A549 treated with CORT108297 at 1 μM for 4 hours (cell line): ENCODE data around the gene ESRRA. TPM values are rescaled to one million over a fixed set of nuclear protein-coding genes. Genes with fewer than 3 reads are reported as not detected.

Experiments used
- total RNA-seq: library from RNA; stranded (reverse); fragments of 200-300 nt; extraction: Qiagen RNA extraction; gene quantifications from 5 replicates; pipeline ENCODE4 v1.2.3, GENCODE V29; 2022

Gene ESRRA
- total RNA-seq: 38.9 to 67.0 TPM (median 66.2 TPM) in 5 replicates

GRCh38 chr11:64305075-64305690 is at the start of gene ESRRA:
TSS of gene ESRRA (plus strand) at chr11:64305524. CDS start at chr11:64307180, 1,656 bp downstream.

GRCh38 chr11:64284048-64284961 is 21.0 kb upstream of the ESRRA start, which contains the start of gene BAD:
TSS of gene BAD (minus strand) at chr11:64284665. CDS start at chr11:64284368, 297 bp downstream.

GRCh38 chr11:64284962-64285884 is 20.1 kb upstream of the ESRRA start, which contains the start of gene GPR137:
TSS of gene GPR137 (plus strand) at chr11:64285848. CDS start at chr11:64286525, 677 bp downstream.

GRCh38 chr11:64291262-64291751 is 14.0 kb upstream of the ESRRA start, which contains the start of gene KCNK4:
TSS of gene KCNK4 (plus strand) at chr11:64291302. CDS start at chr11:64293019, 1,717 bp downstream.

GRCh38 chr11:64299847-64300648 is 5.3 kb upstream of the ESRRA start, which contains the start of gene CATSPERZ:
TSS of gene CATSPERZ (plus strand) at chr11:64300358. CDS start at chr11:64300411, 53 bp downstream.

GRCh38 chr11:64317325-64317960 is 12.1 kb downstream of the ESRRA start, which contains the start of gene TRMT112:
TSS of gene TRMT112 (minus strand) at chr11:64317559. CDS start at chr11:64317526, 33 bp downstream.

GRCh38 chr11:64317961-64318765 is 12.8 kb downstream of the ESRRA start, which contains the start of gene PRDX5:
TSS of gene PRDX5 (plus strand) at chr11:64318121. CDS start at chr11:64318216, 95 bp downstream.

GRCh38 chr11:64339754-64340408 is 34.6 kb downstream of the ESRRA start, which contains the start of gene CCDC88B:
TSS of gene CCDC88B (plus strand) at chr11:64340204. CDS start at chr11:64340267, 63 bp downstream.

GRCh38 chr11:64358907-64359711 is 53.8 kb downstream of the ESRRA start, which contains the start of gene RPS6KA4:
TSS of gene RPS6KA4 (plus strand) at chr11:64359162. CDS start at chr11:64359236, 74 bp downstream.

Other genes with a start within 250 kb of the ESRRA start
- gene MACROD1, start 139.4 kb upstream of the ESRRA start, total RNA-seq: 6.1 to 14.8 TPM (median 13.6 TPM) in 5 replicates
- 242 to 294 TPM (median 250 TPM) in 5 replicates for gene STIP1, start 119.4 kb upstream of the ESRRA start, total RNA-seq
- gene FERMT3, start 98.8 kb upstream of the ESRRA start, total RNA-seq: 0.87 to 4.3 TPM (median 1.5 TPM) in 5 replicates
- 18.8 to 29.6 TPM (median 28.4 TPM) in 5 replicates for gene TRPT1, start 79.3 kb upstream of the ESRRA start, total RNA-seq
- gene NUDT22, start 79.2 kb upstream of the ESRRA start, total RNA-seq: 32.7 to 41.9 TPM (median 40.5 TPM) in 5 replicates
- 18.5 to 24.0 TPM (median 23.4 TPM) in 5 replicates for gene DNAJC4, start 75.0 kb upstream of the ESRRA start, total RNA-seq
- 35.3 to 52.8 TPM (median 49.7 TPM) in 5 replicates for gene VEGFB, start 70.9 kb upstream of the ESRRA start, total RNA-seq
- 121 to 143 TPM (median 138 TPM) in 5 replicates for gene FKBP2, start 64.4 kb upstream of the ESRRA start, total RNA-seq
- gene PPP1R14B, start 58.6 kb upstream of the ESRRA start, total RNA-seq: 222 to 403 TPM (median 372 TPM) in 5 replicates
- gene PLCB3, start 54.0 kb upstream of the ESRRA start, total RNA-seq: 16.6 to 25.5 TPM (median 23.1 TPM) in 5 replicates
- gene BAD, start 20.9 kb upstream of the ESRRA start, total RNA-seq: 74.5 to 102 TPM (median 92.9 TPM) in 5 replicates
- 33.2 to 57.0 TPM (median 50.5 TPM) in 5 replicates for gene GPR137, start 19.7 kb upstream of the ESRRA start, total RNA-seq
- gene KCNK4, start 14.2 kb upstream of the ESRRA start, total RNA-seq: 0.07 to 0.10 TPM (median 0.09 TPM) in 3 of 5 replicates, not detected in the others
- gene CATSPERZ, start 5.2 kb upstream of the ESRRA start, total RNA-seq: 2.2 to 3.2 TPM (median 2.7 TPM) in 5 replicates
- gene TRMT112, start 12.0 kb downstream of the ESRRA start, total RNA-seq: 420 to 490 TPM (median 440 TPM) in 5 replicates
- gene PRDX5, start 12.6 kb downstream of the ESRRA start, total RNA-seq: 388 to 493 TPM (median 487 TPM) in 5 replicates
- gene CCDC88B, start 34.7 kb downstream of the ESRRA start, total RNA-seq: 10.4 to 14.4 TPM (median 12.6 TPM) in 5 replicates
- gene RPS6KA4, start 53.6 kb downstream of the ESRRA start, total RNA-seq: 51.0 to 71.6 TPM (median 67.7 TPM) in 5 replicates